Keratinocyte (primary cell): ENCODE data around the gene NSMCE1. TPM values are rescaled to one million over a fixed set of nuclear protein-coding genes. Genes with fewer than 3 reads are reported as not detected.

Experiments used
- DNase-seq: peaks from one replicate; pipeline ENCODE4 v3.0.0-alpha.2; 2011; ENCODE audit warnings: low read depth, missing footprints, low spot score
- FAIRE-seq: peaks from 2 replicates; lab custom pipeline; 2011; peaks lifted over from hg19 to GRCh38; lab: Jason Lieb, UNC
- H2AFZ ChIP-seq: 2 replicates; pipeline ENCODE4 v1.6.0; 2012; ENCODE audit warnings: low read length, control low read depth, inconsistent platforms; ENCODE audit not compliant: control insufficient read depth
- H3K27ac ChIP-seq: 2 replicates; pipeline ENCODE4 v1.5.1; 2011; ENCODE audit warnings: low read length; ENCODE audit not compliant: control insufficient read depth, insufficient read depth
- H3K27me3 ChIP-seq: 3 replicates; pipeline ENCODE4 v1.6.0; 2011; ENCODE audit warnings: low read length; ENCODE audit not compliant: control insufficient read depth, insufficient read depth; ENCODE audit errors: extremely low read depth
- H3K36me3 ChIP-seq, 2 experiments: 2 replicates in 1 of 2; 3 replicates in 1 of 2; pipeline ENCODE4 v1.5.1; 2011; ENCODE audit warnings: low read length in 2 of 2, mild to moderate bottlenecking in 1 of 2; ENCODE audit not compliant: control insufficient read depth in 2 of 2, insufficient read depth in 2 of 2; ENCODE audit errors: extremely low read depth in 1 of 2
- H3K4me1 ChIP-seq: 3 replicates; pipeline ENCODE4 v1.5.1; 2011; ENCODE audit warnings: low read length; ENCODE audit not compliant: control insufficient read depth, insufficient read depth; ENCODE audit errors: extremely low read depth
- H3K4me2 ChIP-seq: 3 replicates; pipeline ENCODE4 v1.6.0; 2011; ENCODE audit warnings: low read depth, low read length; ENCODE audit not compliant: control insufficient read depth, insufficient read depth; ENCODE audit errors: extremely low read depth
- H3K4me3 ChIP-seq, 3 experiments: fragments of 200-600 bp in 1 of 3; sonication (generic) in 1 of 3; 2 replicates in 2 of 3; 3 replicates in 1 of 3; pipeline ENCODE4 v1.5.1; 2011 to 2016; ENCODE audit warnings: low read length in 3 of 3, mild to moderate bottlenecking in 3 of 3, control low read depth in 2 of 3, inconsistent platforms in 1 of 3, low read depth in 1 of 3, mixed read lengths in 1 of 3, mixed run types in 1 of 3, moderate library complexity in 1 of 3; ENCODE audit not compliant: control insufficient read depth in 2 of 3, insufficient read depth in 2 of 3; ENCODE audit errors: extremely low read depth in 1 of 3
- H3K79me2 ChIP-seq: 2 replicates; pipeline ENCODE4 v1.6.0; 2012; ENCODE audit warnings: low read length; ENCODE audit not compliant: control insufficient read depth, insufficient read depth
- H3K9ac ChIP-seq: 3 replicates; pipeline ENCODE4 v1.6.0; 2011; ENCODE audit warnings: low read length; ENCODE audit not compliant: control insufficient read depth, insufficient read depth; ENCODE audit errors: extremely low read depth
- H3K9me1 ChIP-seq: 3 replicates; pipeline ENCODE4 v1.6.0; 2011; ENCODE audit warnings: low read length; ENCODE audit not compliant: control insufficient read depth, insufficient read depth; ENCODE audit errors: extremely low read depth
- H3K9me3 ChIP-seq: 2 replicates; pipeline ENCODE4 v1.5.1; 2012; ENCODE audit warnings: low read depth, low read length; ENCODE audit not compliant: control insufficient read depth
- H4K20me1 ChIP-seq: 3 replicates; pipeline ENCODE4 v1.6.0; 2011; ENCODE audit warnings: low read length; ENCODE audit not compliant: control insufficient read depth, insufficient read depth; ENCODE audit errors: extremely low read depth
- CTCF ChIP-seq, 3 experiments: IDR thresholded peaks in 1 of 3; conservative IDR thresholded peaks in 1 of 3; optimal IDR thresholded peaks in 1 of 3; 2 replicates in 2 of 3; 3 replicates in 1 of 3; pipeline versions ENCODE3 to v1.5.1; 2011; ENCODE audit warnings: low read length in 3 of 3, mild to moderate bottlenecking in 3 of 3, moderate library complexity in 2 of 3, control low read depth in 1 of 3, inconsistent platforms in 1 of 3; ENCODE audit not compliant: insufficient read depth in 2 of 3; ENCODE audit errors: extremely low read depth in 1 of 3
- EZH2 ChIP-seq: IDR thresholded peaks from one replicate; pipeline ENCODE4 v1.6.1; 2012; ENCODE audit warnings: inconsistent platforms, mild to moderate bottlenecking, low read length, moderate library complexity
- dilution Hi-C: fragments of 300-500 bp; cut with MboI; formaldehyde crosslinking; loops from one replicate; pipeline ENCODE4 v1.7.0; 2020; ENCODE audit warnings: low sequenced_read_pairs; ENCODE audit not compliant: extremely low pct_ligation_motif_present
- polyA plus RNA-seq, 5 experiments: library from polyadenylated mRNA; depleted of rRNA in 3 of 5; stranded (reverse) in 3 of 5; stranded (forward) in 1 of 5; unstranded in 1 of 5; fragments of >200 nt; gene quantifications; 1 replicate in 1 of 5; 2 replicates in 3 of 5; 3 replicates in 1 of 5; pipeline versions ENCODE4 v1.2.1 to v1.2.3, GENCODE V29; 2011 to 2012; ENCODE audit warnings: missing spikeins in 2 of 5, low read depth in 1 of 5, low replicate concordance in 1 of 5

Gene NSMCE1
- polyA plus RNA-seq, 1 donor (not counting 4 experiments of a cell fraction or from before 2014, with no cell fraction given): 55.9 TPM

- Histone ChIP-seq H3K4me2 (no peak overlapping the region), H4K20me1 (no peaks in the 10 kb centered on the region), H3K9me3 (no peaks in the 10 kb centered on the region), H3K79me2 (no peaks in the 10 kb centered on the region), H3K36me3 (no peaks in the 10 kb centered on the region), H3K27me3 (no peaks in the 10 kb centered on the region), H3K4me3 (no peak overlapping the region), H3K4me1 (peaks cover 12% of the 10 kb centered on the region), H3K27ac (no peak overlapping the region), H2AFZ (no peak overlapping the region), H3K9me1 (no peaks in the 10 kb centered on the region), H3K9ac (no peak overlapping the region)
- DNase-seq (no peak), FAIRE-seq (peak; percentile 83)
- dilution Hi-C loops: no loop called here
- TF ChIP-seq CTCF (optimal IDR thresholded peaks at IDR 0.05 in 1 of 3, IDR thresholded peaks at IDR 0.05 in 1 of 3, conservative IDR thresholded peaks at IDR 0.05 in 1 of 3; ENCODE audit: extremely low read depth in 1 of 3, insufficient read depth in 2 of 3, low read length in 3 of 3): peak; percentile 85 to 90 (median 90)
- no peak for TF ChIP-seq EZH2
Measured at GRCh38 chr16:27179500-27180072, 89.0 kb downstream of the NSMCE1 start.

GRCh38 chr16:27177031-27177774, 91.4 kb downstream of the NSMCE1 start:
- Histone ChIP-seq H3K4me1 (peaks cover 17% of the 10 kb centered on the region), H3K9me3 (no peaks in the 10 kb centered on the region), H3K27ac (peak overlapping the region; percentile 45), H3K9ac (peak overlapping the region; percentile 16), H4K20me1 (no peaks in the 10 kb centered on the region), H3K9me1 (no peaks in the 10 kb centered on the region), H3K4me2 (peak overlapping the region; percentile 42), H3K79me2 (no peaks in the 10 kb centered on the region), H3K36me3 (no peaks in the 10 kb centered on the region), H3K27me3 (no peaks in the 10 kb centered on the region), H3K4me3 (no peak overlapping the region), H2AFZ (peak overlapping the region; percentile 73)
- no peak for DNase-seq
- FAIRE-seq: peak; percentile 84
- TF ChIP-seq EZH2 (no peak), CTCF (optimal IDR thresholded peaks at IDR 0.05 in 1 of 3, IDR thresholded peaks at IDR 0.05 in 1 of 3, conservative IDR thresholded peaks at IDR 0.05 in 1 of 3; ENCODE audit: extremely low read depth in 1 of 3, insufficient read depth in 2 of 3, low read length in 3 of 3) (no peak)
- dilution Hi-C loops: no loop called here
